Measurements from ENCODE around the gene KRT35.

The KRT35 gene

DNA sequence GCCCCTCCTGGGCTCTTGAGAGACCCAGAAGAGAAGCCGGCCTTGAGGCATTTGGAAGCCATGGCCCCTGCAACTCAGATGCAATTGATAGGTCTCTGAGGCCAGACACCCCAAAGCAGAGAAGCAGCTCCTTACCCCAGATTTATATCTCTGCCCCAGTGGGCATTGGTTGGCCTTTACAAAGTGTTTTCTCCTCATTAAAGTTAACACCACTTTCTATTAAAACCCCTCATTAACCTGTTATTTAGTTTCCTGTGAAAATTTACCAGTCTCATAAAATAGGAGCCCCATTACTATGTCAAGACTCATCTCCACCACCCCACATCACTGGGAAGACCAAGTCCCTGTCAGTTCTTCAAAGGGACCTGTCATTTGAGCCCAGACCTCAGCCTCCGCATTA, at the start of gene KRT35:
Gene KRT35 (minus strand): TSS at position 116 of the 400 bp plus-strand sequence. CDS start 54 bp downstream, at position 62.
- DNase-seq (ENCODE audit: low read depth in 2 of 2): no peak

DNA sequence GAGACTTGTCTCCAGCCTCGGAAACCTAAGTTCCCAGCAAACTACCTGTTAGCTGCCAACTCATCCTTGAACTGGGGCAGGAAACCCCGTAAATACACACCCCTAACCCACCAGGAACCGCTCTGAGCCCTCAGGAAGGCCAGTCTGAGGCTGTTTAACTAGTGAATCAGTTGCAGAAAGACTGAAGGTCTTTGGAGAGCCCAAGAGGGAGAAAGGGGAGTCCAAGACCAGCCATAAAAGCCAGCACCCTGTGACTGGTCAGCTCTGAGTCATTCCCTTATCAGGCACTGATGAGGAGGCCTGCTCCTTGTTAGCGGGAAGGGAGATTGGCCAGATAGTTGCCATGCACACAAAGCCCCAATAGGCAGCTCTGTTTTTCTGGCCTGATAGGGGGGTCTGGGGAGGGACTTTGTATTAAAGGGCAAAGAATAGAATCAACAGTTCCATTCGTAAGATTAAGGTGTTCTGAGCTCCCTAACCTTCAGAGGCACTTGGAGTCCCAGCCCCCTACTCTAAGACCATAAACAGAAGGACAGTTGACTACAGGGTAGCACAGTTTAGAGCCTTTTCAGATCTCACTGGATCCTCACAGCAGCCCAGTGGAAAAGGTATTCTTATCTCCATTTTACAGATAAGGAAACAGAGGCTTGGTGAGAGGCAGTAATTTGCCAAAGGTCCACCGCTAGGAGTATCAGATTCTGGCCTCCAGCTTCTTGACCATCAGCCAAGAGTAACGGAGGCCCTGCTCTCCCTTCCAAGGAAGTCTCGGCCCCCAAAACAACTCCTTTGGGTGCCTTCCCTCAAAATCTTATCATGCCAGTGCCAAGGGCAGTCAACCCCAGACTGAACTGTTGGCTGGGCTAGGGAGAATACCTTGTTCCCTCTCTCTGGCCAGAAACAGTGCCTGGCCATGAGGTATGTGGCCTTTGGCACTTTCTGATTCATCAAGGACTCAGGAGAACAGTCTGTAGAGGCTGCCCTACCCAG, 49.4 kb upstream of the KRT35 start:
- no peak for DNase-seq (ENCODE audit: low read depth in 2 of 2)

DNA sequence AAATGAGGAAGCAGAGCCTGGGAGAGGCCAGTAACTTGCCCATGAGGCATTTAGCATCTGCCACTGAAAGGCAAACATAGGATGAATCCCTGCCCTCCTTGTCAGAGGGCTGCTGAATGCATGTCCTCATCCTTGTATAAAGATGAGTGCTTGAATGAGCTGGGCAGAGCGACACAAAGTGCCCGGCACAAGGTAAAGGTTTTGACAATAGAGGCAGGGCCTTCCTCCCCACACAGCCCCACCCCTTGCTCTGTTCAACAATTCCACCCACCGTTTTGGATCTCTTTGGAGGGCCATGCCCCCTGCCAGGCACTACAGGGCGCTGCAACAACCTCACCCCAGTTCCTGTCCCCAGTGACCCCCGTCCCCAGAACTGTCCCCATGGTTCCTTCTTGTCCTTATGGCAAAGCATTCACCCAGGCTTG, 48.6 kb upstream of the KRT35 start:
- no peak for DNase-seq (ENCODE audit: low read depth in 2 of 2)

DNA sequence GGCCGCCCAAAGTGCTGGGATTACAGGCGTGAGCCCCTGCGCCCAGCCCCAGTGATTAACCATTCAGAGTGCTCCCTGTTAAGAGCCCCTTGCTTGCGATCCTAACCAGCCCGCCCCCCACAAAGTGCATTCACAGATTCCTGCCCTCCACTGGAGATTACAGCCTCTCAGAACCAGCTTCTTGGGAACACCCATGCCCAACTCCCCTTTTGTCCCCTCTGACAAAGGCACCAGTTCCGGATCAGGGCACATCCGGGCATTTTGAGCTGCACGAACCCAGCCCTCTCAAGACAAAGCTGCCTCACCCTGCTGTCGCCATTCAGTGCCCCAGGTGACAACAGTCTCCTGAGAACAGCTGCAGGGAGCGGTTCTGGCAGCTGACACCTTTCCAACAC, 48.0 kb upstream of the KRT35 start:
- no peak for DNase-seq (ENCODE audit: low read depth in 2 of 2)

- no peak for DNase-seq (ENCODE audit: low read depth in 2 of 2)
Measured at GRCh38 chr17:41527063-41528023, 46.4 kb upstream of the KRT35 start.

DNA sequence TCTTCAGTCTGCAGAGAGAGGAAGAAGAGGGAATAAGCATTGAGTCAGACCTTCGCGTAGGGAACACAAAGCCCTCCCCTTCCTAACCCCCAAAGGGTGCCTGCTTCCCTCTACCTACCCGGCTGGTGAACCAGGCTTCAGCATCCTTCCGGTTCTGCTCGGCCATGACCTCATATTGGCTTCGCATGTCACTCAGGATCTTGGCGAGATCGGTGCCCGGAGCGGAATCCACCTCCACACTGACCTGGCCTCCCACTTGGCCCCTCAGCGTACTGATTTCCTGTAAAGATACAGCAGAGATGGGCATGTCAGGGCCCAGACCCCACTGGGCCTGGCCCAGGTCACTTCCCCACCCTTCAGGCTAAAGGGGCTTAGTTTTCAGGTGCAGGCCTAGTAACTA, 43.3 kb upstream of the KRT35 start:
- no peak for DNase-seq (ENCODE audit: low read depth in 2 of 2)

DNA sequence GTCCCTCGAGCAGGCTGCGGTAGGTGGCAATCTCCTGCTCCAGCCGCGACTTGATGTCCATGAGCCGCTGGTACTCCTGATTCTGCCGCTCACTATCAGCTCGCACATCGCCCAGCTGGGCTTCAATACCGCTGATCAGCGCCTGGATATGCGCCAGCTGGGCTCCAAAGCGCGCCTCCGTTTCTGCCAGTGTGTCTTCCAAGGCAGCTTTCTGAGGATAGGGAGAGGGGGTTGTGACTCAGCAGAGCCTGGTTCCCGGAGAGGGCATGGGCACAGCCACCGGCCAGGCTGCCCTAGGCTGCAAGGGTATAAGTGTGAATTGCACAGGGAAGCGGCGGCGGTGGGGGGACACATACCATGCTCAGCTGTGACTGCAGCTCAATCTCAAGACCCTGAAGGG, 42.8 kb upstream of the KRT35 start:
- DNase-seq (ENCODE audit: low read depth in 2 of 2): no peak

DNA sequence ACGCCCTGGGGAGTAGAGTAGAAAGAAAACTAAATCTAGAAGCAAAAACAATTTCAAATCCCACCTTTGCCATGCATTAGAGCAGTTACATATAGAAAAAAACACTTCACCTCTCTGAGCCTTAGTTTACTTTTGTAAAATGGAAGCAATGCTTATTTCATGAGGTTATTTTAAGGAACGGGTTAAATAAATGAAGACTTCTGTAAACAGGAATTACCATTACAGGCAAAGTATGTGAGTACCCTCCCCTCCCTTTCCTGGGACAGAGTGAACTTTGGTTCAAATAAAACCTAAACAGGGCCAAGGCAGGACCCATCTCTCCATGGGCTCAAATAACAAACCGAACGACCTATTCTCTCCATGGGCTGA, 42.3 kb upstream of the KRT35 start:
- no peak for DNase-seq (ENCODE audit: low read depth in 2 of 2)

DNA sequence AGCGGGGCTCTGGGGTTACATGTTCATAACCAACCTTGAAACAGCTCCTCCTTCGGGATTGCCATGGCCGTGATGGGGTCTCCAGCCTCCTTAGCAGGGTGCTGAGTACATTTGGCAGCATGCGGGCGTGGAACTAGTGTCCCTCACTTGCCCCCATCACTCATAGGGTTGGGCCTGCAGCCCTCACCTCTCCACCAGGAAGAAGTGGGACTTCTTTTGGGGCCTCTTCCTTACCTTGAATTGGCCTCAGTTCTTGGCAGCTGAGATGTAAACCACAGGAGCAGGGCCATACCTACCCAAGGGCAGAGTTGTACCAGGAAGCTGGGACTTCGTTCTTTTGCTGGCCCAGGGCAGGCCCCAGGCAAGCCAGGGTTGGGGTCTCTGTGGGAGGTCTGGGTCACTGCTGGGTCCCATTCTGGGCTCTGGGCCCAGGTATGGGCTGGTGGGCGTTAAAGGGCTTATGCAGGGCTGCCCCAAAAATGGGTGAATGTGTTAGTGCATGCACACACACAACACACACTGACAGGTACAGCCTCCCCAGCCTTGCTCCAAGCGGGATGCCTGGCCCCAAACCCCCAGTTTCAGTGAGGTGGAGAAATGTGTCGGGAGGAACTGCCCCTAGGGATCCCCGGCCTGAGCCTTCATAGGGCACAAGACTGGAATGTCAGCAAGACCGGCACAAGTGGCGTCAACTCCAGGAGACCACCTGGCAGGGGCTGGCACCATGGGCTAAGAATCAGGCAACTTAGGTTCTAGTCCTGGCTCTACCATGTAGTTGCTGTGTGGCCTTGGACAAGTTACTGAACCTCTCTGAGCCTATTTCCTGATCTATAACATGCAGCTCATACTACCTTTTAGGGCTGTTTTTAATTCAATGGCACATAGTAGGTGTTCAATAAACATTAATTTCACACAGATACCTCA, 41.6 kb upstream of the KRT35 start:
- no peak for DNase-seq (ENCODE audit: low read depth in 2 of 2)

- no peak for DNase-seq (ENCODE audit: low read depth in 2 of 2)
Measured at GRCh38 chr17:41521574-41522261, 40.8 kb upstream of the KRT35 start.

DNA sequence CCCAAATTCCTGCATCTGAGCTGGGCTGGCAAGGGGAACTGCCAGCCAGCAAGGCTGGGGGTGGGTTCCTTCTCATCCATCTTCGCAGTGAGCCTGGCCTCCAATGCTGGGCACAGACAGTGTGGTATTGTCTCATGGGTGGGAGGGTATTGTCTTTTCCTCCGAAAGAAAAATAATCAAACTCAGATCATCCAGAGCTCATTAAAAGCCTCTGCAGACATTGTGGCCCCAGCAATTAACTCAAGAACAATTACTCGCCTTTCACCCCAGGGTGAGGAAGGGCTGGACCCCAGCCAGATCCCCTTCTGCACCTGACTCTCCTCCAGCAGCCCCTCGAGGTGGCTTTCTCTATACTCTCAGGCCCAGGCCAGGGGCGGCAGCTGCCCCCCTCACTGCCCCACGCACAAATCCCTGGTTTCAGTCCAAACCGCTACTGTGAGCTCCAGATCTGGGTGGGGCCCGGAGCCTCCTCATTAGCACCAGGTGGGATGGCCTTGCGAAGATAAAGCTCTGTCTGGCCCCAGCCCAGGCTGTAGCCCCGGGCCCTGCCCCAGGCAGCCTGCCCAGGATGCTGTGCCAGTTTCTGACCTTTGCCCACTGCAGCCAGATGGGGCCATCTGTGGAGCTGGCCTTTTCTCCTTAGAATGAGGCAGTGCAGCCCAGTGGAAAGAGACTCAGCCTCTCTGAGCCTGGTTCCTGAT, 40.0 kb upstream of the KRT35 start:
- DNase-seq (ENCODE audit: low read depth in 2 of 2): no peak

DNA sequence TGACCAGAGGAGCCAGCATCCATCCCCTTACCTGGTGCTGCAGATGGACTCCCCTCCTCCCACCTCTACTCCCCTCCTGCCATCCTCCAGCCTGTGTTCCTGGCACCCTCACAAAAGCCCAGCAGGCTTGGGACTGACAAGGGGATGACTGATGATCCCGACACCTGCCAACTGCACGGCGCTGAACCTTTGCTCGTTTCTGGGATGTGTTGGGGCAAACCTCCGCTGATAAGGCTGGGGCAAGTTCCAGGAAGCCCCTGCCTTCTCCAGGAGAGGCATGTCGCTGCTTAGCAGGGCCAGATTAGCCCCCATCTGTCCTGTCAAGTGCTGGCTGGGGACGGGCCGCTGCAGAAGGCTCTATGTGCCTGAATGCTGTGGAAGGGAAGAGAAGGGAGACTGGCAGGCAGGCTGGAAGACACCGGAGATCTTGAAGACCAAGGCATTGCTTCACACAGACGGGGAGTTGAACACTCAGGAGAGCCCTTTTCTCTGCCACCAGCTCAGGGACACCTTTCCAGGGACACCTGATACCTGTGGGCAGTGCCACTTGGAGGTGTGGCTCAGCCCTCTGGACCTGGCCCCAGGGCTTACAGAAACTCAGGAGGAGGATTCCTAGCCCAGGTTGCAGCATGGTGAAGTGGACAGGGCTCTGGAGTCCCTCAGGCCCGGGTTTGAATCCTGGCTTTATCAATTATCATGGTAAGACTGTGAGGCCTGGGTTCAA, 38.7 kb upstream of the KRT35 start:
- no peak for DNase-seq (ENCODE audit: low read depth in 2 of 2)

DNA sequence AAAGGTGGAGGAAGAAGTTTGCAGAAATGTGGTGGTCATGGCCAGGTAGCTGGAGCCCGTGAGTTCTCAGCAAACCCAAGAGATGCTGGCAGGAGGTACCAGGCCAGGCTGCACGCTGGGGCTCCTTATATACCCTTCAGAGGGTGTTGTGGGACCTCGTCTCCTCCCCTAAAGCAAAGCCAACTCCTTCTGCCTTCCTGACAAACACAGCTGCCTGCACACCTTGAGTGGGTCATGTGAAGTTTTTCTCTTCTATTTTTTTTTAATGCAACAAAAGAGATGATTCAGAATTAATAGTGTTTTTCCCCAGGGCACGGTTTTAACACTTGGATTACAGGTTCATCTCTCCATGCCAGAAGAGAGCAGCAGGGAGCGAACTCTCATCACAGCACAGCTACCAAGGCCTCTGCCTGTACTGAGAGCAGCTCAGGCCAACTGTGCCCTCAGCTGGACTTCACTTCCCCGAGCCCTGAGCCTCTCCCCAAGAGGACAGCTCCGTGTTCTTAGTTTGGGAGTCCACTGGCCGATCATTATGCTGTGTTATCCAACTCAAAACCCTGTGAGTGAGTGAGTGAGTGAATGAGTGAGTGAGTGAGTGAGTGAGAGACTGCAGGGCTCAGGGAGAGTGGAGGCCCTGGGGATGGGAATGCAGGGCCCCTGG, 38.0 kb upstream of the KRT35 start, which contains the start of gene KRT15:
Gene KRT15 (minus strand): TSS at position 102 of the 661 bp plus-strand sequence. CDS start 63 bp downstream, at position 39.
- no peak for DNase-seq (ENCODE audit: low read depth in 2 of 2)

DNA sequence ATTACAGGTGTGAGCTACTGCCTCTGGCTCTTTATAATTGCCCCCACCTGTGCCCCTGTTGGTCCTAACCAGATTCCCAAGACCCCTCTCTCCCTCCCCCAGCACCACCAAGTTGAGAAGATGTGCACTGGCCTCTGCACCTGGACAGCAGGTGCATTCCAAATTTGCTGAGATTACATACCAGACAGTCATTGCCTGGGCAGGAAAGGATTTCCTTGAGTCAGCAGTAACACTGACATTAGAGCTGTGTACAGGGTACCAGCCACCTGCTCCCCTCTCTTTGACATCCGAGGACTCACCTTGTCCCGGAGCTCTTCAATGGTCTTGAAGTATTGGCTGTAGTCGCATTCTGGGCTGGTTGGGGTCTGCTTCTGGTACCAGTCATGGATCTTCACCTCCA, 37.1 kb upstream of the KRT35 start:
- no peak for DNase-seq (ENCODE audit: low read depth in 2 of 2)

GRCh38 chr17:41516830-41517283, 35.9 kb upstream of the KRT35 start:
- DNase-seq (ENCODE audit: low read depth in 2 of 2): no peak

- DNase-seq (ENCODE audit: low read depth in 2 of 2): no peak
Measured at GRCh38 chr17:41516147-41516829, 35.3 kb upstream of the KRT35 start.

- DNase-seq (ENCODE audit: low read depth in 2 of 2): no peak
Measured at GRCh38 chr17:41513168-41513547, 32.2 kb upstream of the KRT35 start.

GRCh38 chr17:41512546-41513167, 31.7 kb upstream of the KRT35 start:
- no peak for DNase-seq (ENCODE audit: low read depth in 2 of 2)
